Upper lobe of right lung (tissue), 1 donor: ENCODE data around the gene AFF1. TPM values are rescaled to one million over a fixed set of nuclear protein-coding genes. Genes with fewer than 3 reads are reported as not detected.

Experiments
- ATAC-seq: fragments of 200-7000 bp; cut with Tn5 transposase; one replicate; pipeline ENCODE4 v1.9.1; 2020; ENCODE audit warnings: mild to moderate bottlenecking, moderate library complexity
- DNase-seq: peaks from one replicate; pipeline ENCODE4 v3.0.0-alpha.2; 2020
- H3K27ac ChIP-seq: fragments of 200-600 bp; one replicate; pipeline ENCODE4 v1.8.0; 2022
- H3K27me3 ChIP-seq: fragments of 200-600 bp; one replicate; pipeline ENCODE4 v1.8.0; 2022; ENCODE audit warnings: mild to moderate bottlenecking
- H3K36me3 ChIP-seq: fragments of 200-600 bp; one replicate; pipeline ENCODE4 v1.8.0; 2022
- H3K4me1 ChIP-seq: fragments of 200-600 bp; one replicate; pipeline ENCODE4 v1.8.0; 2022
- H3K4me3 ChIP-seq: fragments of 200-600 bp; one replicate; pipeline ENCODE4 v1.8.0; 2022; ENCODE audit warnings: mild to moderate bottlenecking
- H3K9me3 ChIP-seq: fragments of 200-600 bp; one replicate; pipeline ENCODE4 v1.8.0; 2022
- intact Hi-C: fragments of 100-400 bp; cut with DNase I; formaldehyde crosslinking; loops from one replicate; pipeline ENCODE4 v1.11.0; 2022
- total RNA-seq: library from RNA; stranded (reverse); fragmentation: NEBNext Ultra II Directional; extraction: Animal tissue kit (Norgen Biotek cat#: 25700); gene quantifications from one replicate; pipeline ENCODE4 v1.2.1, GENCODE V29; 2021
- TF ChIP-seq, protein P1 (sequence below): fragments of 200-600 bp; IDR thresholded peaks from one replicate; pipeline ENCODE4 v1.8.0; 2022; ENCODE audit warnings: antibody characterized with exemption
- donor health status: DM: no; HTN: yes; CAD: no; lungs with severe emphysema.

Gene AFF1
- total RNA-seq, 1 donor from 2014 or later = 103 TPM

DNA sequence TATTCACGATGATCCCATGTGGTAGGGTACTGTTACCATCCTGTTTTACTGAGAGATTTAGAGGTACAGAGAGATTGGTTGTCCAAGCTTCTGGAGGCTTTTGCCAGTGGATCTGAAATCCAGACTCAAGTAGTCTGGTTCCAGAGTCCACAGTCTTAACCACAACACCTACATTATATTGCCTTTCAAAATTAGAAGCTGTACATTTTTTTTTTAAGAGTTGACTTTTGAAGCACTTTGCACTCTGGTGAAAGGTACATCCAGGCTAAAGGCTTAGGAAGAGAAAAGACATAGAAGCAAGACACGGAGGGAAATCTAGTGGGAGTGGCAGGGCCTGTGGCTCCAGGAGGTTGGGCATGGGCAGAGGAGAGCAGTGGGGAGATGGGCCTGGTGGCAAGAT is 122.1 kb downstream of the AFF1 start:
- DNase-seq = no peak
- Histone ChIP-seq H3K4me1 (peaks cover 57% of the 10 kb centered on the region), H3K27me3 (no peaks in the 10 kb centered on the region), H3K9me3 (no peaks in the 10 kb centered on the region), H3K4me3 (no peak overlapping the region), H3K36me3 (no peaks in the 10 kb centered on the region), H3K27ac (peak overlapping the region; percentile 32)
- no peak for ATAC-seq
- intact Hi-C loops = no loop called here
- TF ChIP-seq, protein P1, sequence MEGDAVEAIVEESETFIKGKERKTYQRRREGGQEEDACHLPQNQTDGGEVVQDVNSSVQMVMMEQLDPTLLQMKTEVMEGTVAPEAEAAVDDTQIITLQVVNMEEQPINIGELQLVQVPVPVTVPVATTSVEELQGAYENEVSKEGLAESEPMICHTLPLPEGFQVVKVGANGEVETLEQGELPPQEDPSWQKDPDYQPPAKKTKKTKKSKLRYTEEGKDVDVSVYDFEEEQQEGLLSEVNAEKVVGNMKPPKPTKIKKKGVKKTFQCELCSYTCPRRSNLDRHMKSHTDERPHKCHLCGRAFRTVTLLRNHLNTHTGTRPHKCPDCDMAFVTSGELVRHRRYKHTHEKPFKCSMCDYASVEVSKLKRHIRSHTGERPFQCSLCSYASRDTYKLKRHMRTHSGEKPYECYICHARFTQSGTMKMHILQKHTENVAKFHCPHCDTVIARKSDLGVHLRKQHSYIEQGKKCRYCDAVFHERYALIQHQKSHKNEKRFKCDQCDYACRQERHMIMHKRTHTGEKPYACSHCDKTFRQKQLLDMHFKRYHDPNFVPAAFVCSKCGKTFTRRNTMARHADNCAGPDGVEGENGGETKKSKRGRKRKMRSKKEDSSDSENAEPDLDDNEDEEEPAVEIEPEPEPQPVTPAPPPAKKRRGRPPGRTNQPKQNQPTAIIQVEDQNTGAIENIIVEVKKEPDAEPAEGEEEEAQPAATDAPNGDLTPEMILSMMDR = no peak

DNA sequence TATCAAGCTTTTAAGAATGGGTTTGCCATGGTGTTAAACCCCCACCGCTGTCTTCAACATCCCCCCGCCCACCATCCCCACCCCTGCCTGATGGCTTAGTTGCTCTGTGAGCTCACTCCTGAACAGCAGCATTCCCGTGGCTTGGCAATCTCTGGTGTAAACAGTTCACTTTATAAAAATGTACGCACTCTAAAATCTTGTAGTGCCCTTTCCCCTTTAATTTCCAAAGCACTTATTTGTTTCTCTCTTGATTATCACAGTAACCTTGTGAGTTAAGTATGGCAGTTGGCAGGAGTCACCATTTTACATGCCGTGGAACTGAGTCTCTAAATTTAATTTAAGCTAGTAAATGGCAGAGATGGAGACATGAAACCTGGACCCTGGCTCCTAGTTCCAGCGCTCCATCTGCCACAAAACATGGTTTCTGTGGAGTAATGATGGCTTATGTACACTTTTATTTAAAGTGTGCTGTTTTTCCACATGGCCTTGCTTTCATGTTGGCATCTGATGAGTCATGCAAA is 123.1 kb downstream of the AFF1 start:
- intact Hi-C loops = no loop called here
- ATAC-seq (peak; percentile 34), DNase-seq (no peak)
- Histone ChIP-seq H3K4me3 (no peak overlapping the region), H3K9me3 (no peaks in the 10 kb centered on the region), H3K27ac (peak overlapping the region; percentile 39), H3K36me3 (no peaks in the 10 kb centered on the region), H3K4me1 (peaks cover 57% of the 10 kb centered on the region), H3K27me3 (no peaks in the 10 kb centered on the region)
- TF ChIP-seq, protein P1 = no peak

- peak; percentile 92 for ATAC-seq
- Histone ChIP-seq H3K4me3 (no peak overlapping the region), H3K9me3 (no peaks in the 10 kb centered on the region), H3K4me1 (peaks cover 55% of the 10 kb centered on the region), H3K27me3 (no peaks in the 10 kb centered on the region), H3K27ac (peak overlapping the region; percentile 39), H3K36me3 (no peaks in the 10 kb centered on the region)
- peak; percentile 71 for DNase-seq
- TF ChIP-seq, protein P1 = peak; percentile 33
- intact Hi-C loops = no loop called here
These were observed 123.7 kb downstream of the AFF1 start for GRCh38 chr4:87058356-87059073.

DNA sequence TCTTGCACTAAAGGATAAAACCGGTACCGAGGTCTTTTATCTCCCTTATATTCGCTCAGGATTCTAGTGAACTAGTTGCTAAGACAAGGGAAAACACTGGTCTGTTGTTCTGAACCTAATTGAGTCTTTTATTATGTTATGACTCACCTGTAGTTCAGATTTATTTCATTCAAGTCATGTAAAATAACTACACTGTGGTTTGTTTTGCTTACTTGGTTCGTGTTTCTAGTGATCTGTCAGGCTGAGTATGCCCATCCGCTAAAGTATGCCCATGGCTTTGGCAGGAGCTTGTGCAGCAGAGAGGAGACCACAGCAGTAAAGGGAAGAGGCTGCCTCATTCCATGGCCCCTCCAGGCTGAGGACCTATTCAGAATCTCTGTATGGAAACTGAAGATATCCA is 126.1 kb downstream of the AFF1 start:
- no peak for DNase-seq
- Histone ChIP-seq H3K27ac (no peak overlapping the region), H3K9me3 (no peaks in the 10 kb centered on the region), H3K36me3 (no peaks in the 10 kb centered on the region), H3K27me3 (no peaks in the 10 kb centered on the region), H3K4me3 (no peak overlapping the region), H3K4me1 (peaks cover 31% of the 10 kb centered on the region)
- no peak for ATAC-seq
- intact Hi-C loops = no loop called here
- TF ChIP-seq, protein P1 = no peak

DNA sequence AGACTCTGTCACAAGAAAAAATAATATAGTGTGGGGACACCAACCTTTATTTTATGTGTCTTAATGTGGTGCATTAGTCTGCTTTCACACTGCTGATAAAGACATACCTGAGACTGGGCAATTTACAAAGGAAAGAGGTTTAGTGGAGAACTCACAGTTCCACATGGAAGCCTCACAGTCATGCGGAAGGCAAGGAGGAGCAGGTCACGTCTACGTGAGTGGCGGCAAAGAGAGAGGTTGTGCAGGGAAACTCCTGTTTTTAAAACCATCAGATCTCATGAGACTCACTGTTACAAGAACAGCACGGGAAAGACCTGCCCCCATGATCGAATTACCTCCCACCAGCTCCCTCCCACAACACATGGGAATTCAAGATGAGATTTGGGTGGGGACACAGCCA is 130.2 kb downstream of the AFF1 start:
- TF ChIP-seq, protein P1 = no peak
- intact Hi-C loops = no loop called here
- Histone ChIP-seq H3K9me3 (no peaks in the 10 kb centered on the region), H3K4me3 (no peak overlapping the region), H3K4me1 (peaks cover 10% of the 10 kb centered on the region), H3K27ac (no peak overlapping the region), H3K36me3 (peaks cover 4% of the 10 kb centered on the region), H3K27me3 (no peaks in the 10 kb centered on the region)
- DNase-seq (no peak), ATAC-seq (no peak)
